ENCODE data around the gene PLA2G15.

PLA2G15 gene

GRCh38 chr16:68273896-68274295, 28.7 kb downstream of the PLA2G15 start:
- DNase-seq (ENCODE audit: low read depth in 1 of 2, low spot score in 1 of 2) = no peak

GRCh38 chr16:68274441-68274840, 29.3 kb downstream of the PLA2G15 start:
- no peaks in the 10 kb centered on the region for H3K27me3 ChIP-seq (ENCODE audit: insufficient read depth, poor library complexity, severe bottlenecking)
- no peak for DNase-seq (ENCODE audit: low read depth in 1 of 2, low spot score in 1 of 2)
- TF ChIP-seq REST (IDR thresholded peaks at IDR 0.05; ENCODE audit: insufficient replicate concordance, low read depth) (no peak), SPI1 (IDR thresholded peaks at IDR 0.05; ENCODE audit: borderline replicate concordance, low read depth) (no peak), POLR2AphosphoS5 (IDR thresholded peaks at IDR 0.05; ENCODE audit: low read depth) (no peak), GABPA (IDR thresholded peaks at IDR 0.05; ENCODE audit: low read depth) (no peak), CTCF (IDR thresholded peaks at IDR 0.05; ENCODE audit: insufficient read depth, low read length) (no peak)
- H3K27ac ChIP-seq (replicated peaks) = no peak overlapping the region
- H3K4me3 ChIP-seq (replicated peaks; ENCODE audit: insufficient read depth, low read length) = no peak overlapping the region

More at GRCh38 chr16:68273896-68274295, 28.7 kb downstream of the PLA2G15 start:
- H3K27ac ChIP-seq (replicated peaks) = no peak overlapping the region
- H3K27me3 ChIP-seq (ENCODE audit: insufficient read depth, poor library complexity, severe bottlenecking) = no peaks in the 10 kb centered on the region
- no peak overlapping the region for H3K4me3 ChIP-seq (replicated peaks; ENCODE audit: insufficient read depth, low read length)
- no peak for TF ChIP-seq SPI1 (IDR thresholded peaks at IDR 0.05; ENCODE audit: borderline replicate concordance, low read depth)
- no peak for TF ChIP-seq POLR2AphosphoS5 (IDR thresholded peaks at IDR 0.05; ENCODE audit: low read depth)
- no peak for TF ChIP-seq REST (IDR thresholded peaks at IDR 0.05; ENCODE audit: insufficient replicate concordance, low read depth)
- TF ChIP-seq GABPA (IDR thresholded peaks at IDR 0.05; ENCODE audit: low read depth) = no peak
- no peak for TF ChIP-seq CTCF (IDR thresholded peaks at IDR 0.05; ENCODE audit: insufficient read depth, low read length)

- no peak overlapping the region for H3K4me3 ChIP-seq (replicated peaks; ENCODE audit: insufficient read depth, low read length)
- no peak for DNase-seq (ENCODE audit: low read depth in 1 of 2, low spot score in 1 of 2)
- H3K27ac ChIP-seq (replicated peaks) = no peak overlapping the region
- TF ChIP-seq REST (IDR thresholded peaks at IDR 0.05; ENCODE audit: insufficient replicate concordance, low read depth) = no peak
- TF ChIP-seq GABPA (IDR thresholded peaks at IDR 0.05; ENCODE audit: low read depth) = no peak
- TF ChIP-seq CTCF (IDR thresholded peaks at IDR 0.05; ENCODE audit: insufficient read depth, low read length) = no peak
- no peaks in the 10 kb centered on the region for H3K27me3 ChIP-seq (ENCODE audit: insufficient read depth, poor library complexity, severe bottlenecking)
These were observed 30.5 kb downstream of the PLA2G15 start for GRCh38 chr16:68275611-68276191.
